GM06990 (cell line): Measurements from ENCODE around the gene TMEM72.
A peak's percentile ranks its signal among the peaks of the same experiment; 100 is the strongest.

ENCODE experiments used
- DNase-seq: peaks from one replicate; pipeline ENCODE4 v3.0.0-alpha.2; 2011; ENCODE audit not compliant: insufficient read length; ENCODE audit errors: extremely low read depth
- H3K27me3 ChIP-seq: replicated peaks from 2 replicates; pipeline ENCODE4 v1.6.0; 2011; ENCODE audit warnings: low read length; ENCODE audit not compliant: control insufficient read depth, insufficient read depth
- H3K36me3 ChIP-seq: 2 replicates; pipeline ENCODE4 v1.5.1; 2011; ENCODE audit warnings: low read length; ENCODE audit not compliant: control insufficient read depth, insufficient read depth
- H3K4me3 ChIP-seq: replicated peaks from 2 replicates; pipeline ENCODE4 v1.5.1; 2011; ENCODE audit warnings: low read depth, mild to moderate bottlenecking, control low read depth, low read length
- TF ChIP-seq, protein P1 (sequence below): IDR thresholded peaks from 2 replicates; pipeline ENCODE4 v1.5.1; 2011; ENCODE audit warnings: low read length, control low read depth, mild to moderate bottlenecking, inconsistent platforms; ENCODE audit not compliant: insufficient read depth, poor library complexity, severe bottlenecking

TMEM72 gene

GRCh38 chr10:44962870-44963738 is 52.0 kb downstream of the TMEM72 start:
- DNase-seq = peak; percentile 55
- H3K4me3 ChIP-seq = peak overlapping the region; percentile 33

DNA sequence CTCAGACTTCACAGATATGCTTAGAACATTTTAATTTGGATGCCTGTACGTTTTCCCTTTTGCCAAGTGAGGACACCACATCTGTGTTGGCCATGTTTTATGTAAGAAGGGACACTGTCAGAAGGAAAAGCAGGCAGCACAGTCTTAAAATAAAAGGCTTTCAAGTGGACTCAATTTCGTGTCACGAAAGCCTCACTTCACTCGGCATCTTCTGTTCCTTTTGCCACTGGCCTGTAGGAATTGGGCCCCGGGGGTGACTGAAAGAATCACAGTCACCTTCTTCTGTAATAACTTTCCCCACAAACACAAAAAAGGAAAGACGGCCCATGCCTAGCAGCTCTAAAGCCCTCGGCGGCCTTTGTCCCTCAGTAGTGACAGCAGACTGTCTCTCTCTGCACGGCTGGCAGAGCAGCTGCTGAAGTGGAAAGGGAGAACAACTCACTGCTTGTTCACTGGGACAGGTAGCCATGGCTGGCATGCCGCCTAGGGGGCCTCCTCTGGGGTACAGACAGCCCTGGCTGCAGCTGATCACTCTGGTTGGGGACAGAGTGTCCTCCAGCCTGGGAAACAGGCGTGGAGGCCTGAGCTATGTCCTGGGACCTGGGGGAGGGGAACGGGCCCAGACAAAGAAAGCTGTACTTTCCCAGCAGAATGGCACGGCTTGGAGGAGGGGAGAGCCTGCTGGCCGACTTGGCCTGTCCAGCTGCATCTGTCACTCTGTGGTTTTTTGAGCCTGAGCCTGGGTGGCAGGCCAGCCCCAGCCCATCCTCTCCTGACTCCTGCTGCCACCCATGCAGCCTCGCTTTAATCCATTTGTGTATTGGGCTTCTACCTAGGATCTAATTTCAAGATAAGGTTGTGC is 52.9 kb downstream of the TMEM72 start:
- Histone ChIP-seq H3K36me3 (no peaks in the 10 kb centered on the region), H3K4me3 (peak overlapping the region; percentile 33), H3K27me3 (no peaks in the 10 kb centered on the region)
- TF ChIP-seq, protein P1, sequence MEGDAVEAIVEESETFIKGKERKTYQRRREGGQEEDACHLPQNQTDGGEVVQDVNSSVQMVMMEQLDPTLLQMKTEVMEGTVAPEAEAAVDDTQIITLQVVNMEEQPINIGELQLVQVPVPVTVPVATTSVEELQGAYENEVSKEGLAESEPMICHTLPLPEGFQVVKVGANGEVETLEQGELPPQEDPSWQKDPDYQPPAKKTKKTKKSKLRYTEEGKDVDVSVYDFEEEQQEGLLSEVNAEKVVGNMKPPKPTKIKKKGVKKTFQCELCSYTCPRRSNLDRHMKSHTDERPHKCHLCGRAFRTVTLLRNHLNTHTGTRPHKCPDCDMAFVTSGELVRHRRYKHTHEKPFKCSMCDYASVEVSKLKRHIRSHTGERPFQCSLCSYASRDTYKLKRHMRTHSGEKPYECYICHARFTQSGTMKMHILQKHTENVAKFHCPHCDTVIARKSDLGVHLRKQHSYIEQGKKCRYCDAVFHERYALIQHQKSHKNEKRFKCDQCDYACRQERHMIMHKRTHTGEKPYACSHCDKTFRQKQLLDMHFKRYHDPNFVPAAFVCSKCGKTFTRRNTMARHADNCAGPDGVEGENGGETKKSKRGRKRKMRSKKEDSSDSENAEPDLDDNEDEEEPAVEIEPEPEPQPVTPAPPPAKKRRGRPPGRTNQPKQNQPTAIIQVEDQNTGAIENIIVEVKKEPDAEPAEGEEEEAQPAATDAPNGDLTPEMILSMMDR = peak; percentile 3
- peak; percentile 66 for DNase-seq

More at GRCh38 chr10:44962870-44963738, 52.0 kb downstream of the TMEM72 start:
- Histone ChIP-seq H3K27me3 (no peaks in the 10 kb centered on the region), H3K36me3 (no peaks in the 10 kb centered on the region)
- TF ChIP-seq, protein P1 = peak; percentile 28

- TF ChIP-seq, protein P1 = no peak
Observed at GRCh38 chr10:44965104-44965503, 54.0 kb downstream of the TMEM72 start.

DNA sequence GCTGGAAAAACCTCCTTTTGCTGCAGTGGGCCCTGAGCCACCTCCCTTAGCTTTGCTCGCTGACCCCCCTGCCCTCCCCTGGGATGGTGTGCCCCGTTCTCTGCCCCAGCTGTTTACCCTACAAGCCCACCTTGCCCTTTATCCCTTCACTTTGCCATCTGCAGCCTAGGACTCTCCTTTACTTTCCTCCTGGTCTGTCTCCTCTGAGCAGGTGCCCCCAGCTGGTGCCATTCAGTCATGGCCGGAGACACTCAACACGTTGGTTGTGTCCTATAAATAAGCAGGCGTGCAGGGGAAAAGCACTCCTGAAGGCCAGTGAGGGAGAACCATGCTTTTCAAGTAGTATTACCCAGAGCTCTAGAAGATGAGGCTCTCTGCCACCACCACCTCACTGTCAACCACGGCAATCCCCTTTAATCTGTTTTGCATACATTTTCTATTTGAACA is 54.5 kb downstream of the TMEM72 start:
- Histone ChIP-seq H3K27me3 (no peaks in the 10 kb centered on the region), H3K36me3 (peaks cover 6% of the 10 kb centered on the region), H3K4me3 (no peak overlapping the region)
- no peak for DNase-seq
- TF ChIP-seq, protein P1 = no peak

More at GRCh38 chr10:44965104-44965503, 54.0 kb downstream of the TMEM72 start:
- H3K36me3 ChIP-seq = peaks cover 4% of the 10 kb centered on the region
- no peak overlapping the region for H3K4me3 ChIP-seq
- no peaks in the 10 kb centered on the region for H3K27me3 ChIP-seq
- DNase-seq = no peak

DNA sequence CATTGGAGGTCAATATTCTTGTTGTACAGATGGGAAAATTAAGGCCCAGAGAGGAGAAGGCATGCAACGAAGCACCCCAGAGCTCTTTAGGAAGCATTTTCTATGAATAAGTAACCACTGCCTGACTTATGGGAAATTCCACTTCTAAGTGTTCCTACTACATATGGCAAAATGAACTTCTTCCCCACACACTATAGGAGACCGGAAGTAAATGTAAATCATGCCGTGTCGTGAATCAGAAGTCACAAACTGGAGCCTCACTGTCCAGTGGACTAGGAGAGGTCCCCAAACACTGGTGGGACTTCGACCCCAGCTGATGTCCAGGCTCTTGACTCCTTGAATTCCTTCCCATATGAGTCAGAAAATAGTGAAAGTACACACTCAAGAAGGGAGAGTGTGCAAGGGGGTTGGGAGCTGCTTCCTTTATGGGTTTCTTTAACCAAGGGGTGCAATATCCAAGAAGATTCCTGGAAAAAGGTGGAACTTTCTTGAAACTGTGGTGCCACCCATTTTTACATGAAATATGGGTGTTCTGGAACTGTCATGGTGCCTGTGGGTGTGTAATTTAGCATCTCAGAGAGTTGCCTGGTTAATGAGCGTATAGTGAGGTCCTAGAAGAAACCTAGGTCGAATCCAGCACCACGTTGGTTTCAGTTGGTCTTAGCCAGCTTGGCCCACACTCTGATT is 55.1 kb downstream of the TMEM72 start:
- H3K36me3 ChIP-seq = peaks cover 8% of the 10 kb centered on the region
- DNase-seq = no peak
- TF ChIP-seq, protein P1 = no peak
- no peaks in the 10 kb centered on the region for H3K27me3 ChIP-seq
- no peak overlapping the region for H3K4me3 ChIP-seq
